IMR-90 (cell line): ENCODE results near the gene MYO1C. TPM values are rescaled to one million over a fixed set of nuclear protein-coding genes. Genes with fewer than 3 reads are reported as not detected.

Experiments used
- ATAC-seq: fragments of 200-7000 bp; cut with Tn5 transposase; 2 replicates; pipeline ENCODE4 v1.9.1; 2020; ENCODE audit warnings: low read depth, mild to moderate bottlenecking, moderate library complexity
- BruUV-seq: library from RNA; stranded (reverse); fragments of 400-500 nt; replicated peaks from 2 replicates; lab custom pipeline; 2021; lab: Mats Ljungman, UMichigan
- CTCF ChIA-PET: fragments of 300-600 bp; formaldehyde crosslinking; extraction: SDS; loops from one replicate; lab custom pipeline; 2021; ENCODE audit warnings: antibody characterized with exemption; lab: Yijun Ruan, JAX
- POLR2A ChIA-PET: fragments of 300-600 bp; sonication (Branson Sonifier 250); formaldehyde crosslinking; loops from one replicate; lab custom pipeline; 2022; ENCODE audit warnings: antibody characterized with exemption; ENCODE audit not compliant: unreplicated experiment; lab: Charles Lee
- DNase-seq: peaks from one replicate; pipeline ENCODE4 v3.0.0; 2013
- H2AFZ ChIP-seq: replicated peaks from 2 replicates; pipeline ENCODE3; 2013; ENCODE audit warnings: low read length, mild to moderate bottlenecking; ENCODE audit not compliant: poor library complexity
- H2AK5ac ChIP-seq: 2 replicates; pipeline ENCODE4 v1.6.1; 2013; ENCODE audit warnings: low read depth, low read length, inconsistent platforms
- H2AK9ac ChIP-seq: replicated peaks from 2 replicates; pipeline ENCODE3; 2013; ENCODE audit warnings: mild to moderate bottlenecking, low read depth, low read length, moderate library complexity; ENCODE audit not compliant: poor library complexity
- H2BK120ac ChIP-seq: 2 replicates; pipeline ENCODE4 v1.6.1; 2013; ENCODE audit warnings: low read depth, low read length, inconsistent platforms
- H2BK15ac ChIP-seq: 3 replicates; pipeline ENCODE4 v1.6.1; 2013; ENCODE audit warnings: low read depth, low read length, inconsistent platforms
- H2BK20ac ChIP-seq: 2 replicates; pipeline ENCODE4 v1.6.1; 2013; ENCODE audit warnings: low read depth, mild to moderate bottlenecking, inconsistent platforms, low read length, moderate library complexity
- H2BK5ac ChIP-seq: 2 replicates; pipeline ENCODE4 v1.6.1; 2013; ENCODE audit warnings: mild to moderate bottlenecking, low read depth, low read length, inconsistent platforms; ENCODE audit not compliant: poor library complexity, severe bottlenecking
- H3K14ac ChIP-seq: replicated peaks from 2 replicates; pipeline ENCODE4 v1.6.1; 2013; ENCODE audit warnings: low read depth, low read length, inconsistent platforms
- H3K18ac ChIP-seq: 2 replicates; pipeline ENCODE4 v1.6.1; 2013; ENCODE audit warnings: low read depth, low read length, control low read depth
- H3K23ac ChIP-seq: 2 replicates; pipeline ENCODE4 v1.6.1; 2013; ENCODE audit warnings: low read depth, low read length, inconsistent platforms
- H3K27ac ChIP-seq: 2 replicates; pipeline ENCODE4 v1.5.1; 2013; ENCODE audit warnings: mild to moderate bottlenecking, control low read depth, low read length; ENCODE audit not compliant: insufficient read depth
- H3K27me3 ChIP-seq: 2 replicates; pipeline ENCODE4 v1.6.1; 2013; ENCODE audit warnings: low read length; ENCODE audit not compliant: control insufficient read depth, insufficient read depth
- H3K36me3 ChIP-seq: 2 replicates; pipeline ENCODE4 v1.6.1; 2013; ENCODE audit warnings: low read length, mixed read lengths; ENCODE audit not compliant: control insufficient read depth, insufficient read depth
- H3K4ac ChIP-seq: 2 replicates; pipeline ENCODE4 v1.6.1; 2013; ENCODE audit warnings: low read depth, low read length, inconsistent platforms
- H3K4me1 ChIP-seq: 2 replicates; pipeline ENCODE4 v1.6.1; 2013; ENCODE audit warnings: low read length, mixed read lengths; ENCODE audit not compliant: control insufficient read depth, insufficient read depth
- H3K4me2 ChIP-seq: 2 replicates; pipeline ENCODE4 v1.6.1; 2013; ENCODE audit warnings: low read depth, mild to moderate bottlenecking, control low read depth, low read length, moderate library complexity
- H3K4me3 ChIP-seq: 2 replicates; pipeline ENCODE4 v1.5.1; 2013; ENCODE audit warnings: low read depth, mild to moderate bottlenecking, control low read depth, low read length, moderate library complexity; ENCODE audit not compliant: insufficient read depth
- H3K56ac ChIP-seq: 2 replicates; pipeline ENCODE4 v1.6.1; 2013; ENCODE audit warnings: low read length, inconsistent platforms; ENCODE audit not compliant: insufficient read depth; ENCODE audit errors: extremely low read depth
- H3K79me1 ChIP-seq, 2 experiments: 2 replicates each; pipeline ENCODE4 v1.6.1; 2013; ENCODE audit warnings: low read length in 2 of 2, inconsistent platforms in 1 of 2, low read depth in 1 of 2
- H3K9ac ChIP-seq: 2 replicates; pipeline ENCODE4 v1.6.1; 2013; ENCODE audit warnings: low read depth, low read length, control low read depth
- H3K9me1 ChIP-seq: 2 replicates; pipeline ENCODE4 v1.6.1; 2013; ENCODE audit warnings: low read length, inconsistent platforms; ENCODE audit not compliant: insufficient read depth
- H3K9me3 ChIP-seq: 2 replicates; pipeline ENCODE4 v1.6.1; 2013; ENCODE audit warnings: low read length; ENCODE audit not compliant: control insufficient read depth, insufficient read depth
- H4K20me1 ChIP-seq: 2 replicates; pipeline ENCODE4 v1.6.1; 2013; ENCODE audit warnings: low read length, inconsistent platforms; ENCODE audit not compliant: insufficient read depth
- H4K5ac ChIP-seq: 2 replicates; pipeline ENCODE4 v1.6.1; 2013; ENCODE audit warnings: mild to moderate bottlenecking, low read depth, low read length, control low read depth
- H4K8ac ChIP-seq, 2 experiments: 2 replicates each; pipeline ENCODE4 v1.6.1; 2013; ENCODE audit warnings: low read depth in 2 of 2, low read length in 2 of 2, control low read depth in 1 of 2, inconsistent platforms in 1 of 2
- H4K91ac ChIP-seq: 2 replicates; pipeline ENCODE4 v1.6.1; 2013; ENCODE audit warnings: low read depth, low read length, inconsistent platforms; ENCODE audit not compliant: insufficient read depth
- CEBPB ChIP-seq: IDR thresholded peaks from 2 replicates; pipeline ENCODE4 v1.6.1; 2012; ENCODE audit warnings: low read depth, low read length, improper control_type of control experiment
- CHD1 ChIP-seq: IDR thresholded peaks from 2 replicates; pipeline ENCODE4 v1.6.1; 2012; ENCODE audit warnings: low read depth, low read length, improper control_type of control experiment
- CTCF ChIP-seq: conservative IDR thresholded peaks from 2 replicates; pipeline ENCODE4 v1.5.1; 2012; ENCODE audit warnings: mild to moderate bottlenecking, low read depth, low read length, improper control_type of control experiment
- ELK1 ChIP-seq: fragments of 150-350 bp; IDR thresholded peaks from 2 replicates; pipeline ENCODE4 v1.6.1; 2016; ENCODE audit warnings: low read depth, mild to moderate bottlenecking, low read length, moderate library complexity, borderline replicate concordance
- FOS ChIP-seq: fragments of 150-350 bp; IDR thresholded peaks from 2 replicates; pipeline ENCODE4 v1.6.1; 2016; ENCODE audit warnings: low read depth, low read length
- MAFK ChIP-seq: IDR thresholded peaks from 2 replicates; pipeline ENCODE4 v1.6.1; 2012; ENCODE audit warnings: low read depth, low read length, improper control_type of control experiment
- MAZ ChIP-seq: IDR thresholded peaks from 2 replicates; pipeline ENCODE4 v1.6.1; 2012; ENCODE audit warnings: low read depth, mild to moderate bottlenecking, low read length, improper control_type of control experiment, moderate library complexity, borderline replicate concordance
- MXI1 ChIP-seq: IDR thresholded peaks from 2 replicates; pipeline ENCODE4 v1.6.1; 2012; ENCODE audit warnings: low read depth, mild to moderate bottlenecking, low read length, moderate library complexity, borderline replicate concordance
- NFE2L2 ChIP-seq: fragments of 150-350 bp; IDR thresholded peaks from 2 replicates; pipeline ENCODE4 v1.6.1; 2016; ENCODE audit warnings: low read depth, mild to moderate bottlenecking, low read length
- RAD21 ChIP-seq: IDR thresholded peaks from 2 replicates; pipeline ENCODE4 v1.6.1; 2012; ENCODE audit warnings: low read length, improper control_type of control experiment
- RCOR1 ChIP-seq: IDR thresholded peaks from 2 replicates; pipeline ENCODE4 v1.6.1; 2012; ENCODE audit warnings: mild to moderate bottlenecking, low read length, improper control_type of control experiment; ENCODE audit not compliant: insufficient replicate concordance
- RFX5 ChIP-seq: IDR thresholded peaks from 2 replicates; pipeline ENCODE4 v1.8.0; 2012; ENCODE audit warnings: low read depth, mild to moderate bottlenecking, low read length, moderate library complexity
- SMC3 ChIP-seq: fragments of 150-350 bp; IDR thresholded peaks from 2 replicates; pipeline ENCODE4 v1.6.1; 2016; ENCODE audit warnings: low read depth, mild to moderate bottlenecking, antibody characterized with exemption, low read length, moderate library complexity
- USF2 ChIP-seq: fragments of 150-350 bp; IDR thresholded peaks from 2 replicates; pipeline ENCODE4 v1.6.1; 2017; ENCODE audit warnings: mild to moderate bottlenecking, antibody characterized with exemption, low read length, low read depth
- WGBS, 2 experiments: methylation state at CpG; one replicate each; pipeline versions ENCODE4 v1.1.5 to v1.1.7; 2013; ENCODE audit warnings: missing lambda C conversion rate in 2 of 2; ENCODE audit not compliant: insufficient read length in 1 of 2; ENCODE audit errors: extremely low coverage in 2 of 2; 5-methylcytosine and 5-hydroxymethylcytosine counted together
- dilution Hi-C: fragments of 300-500 bp; cut with HindIII; formaldehyde crosslinking; loops from one replicate; pipeline ENCODE4 v1.14.3; 2018; ENCODE audit warnings: low sequenced_read_pairs; ENCODE audit not compliant: unreplicated experiment
- in situ Hi-C: fragments of 300-500 bp; cut with MboI; formaldehyde crosslinking; loops from 3 replicates; pipeline ENCODE4 v1.14.3; 2019; ENCODE audit warnings: low sequenced_read_pairs, inconsistent platforms, mixed read lengths
- intact Hi-C: fragments of 100-400 bp; cut with micrococcal nuclease; formaldehyde crosslinking; loops from 2 replicates; pipeline ENCODE4 v1.10.0; 2022
- polyA plus RNA-seq, 3 experiments: library from polyadenylated mRNA; depleted of rRNA; stranded (reverse); fragments of >200 nt; gene quantifications; 2 replicates each; pipeline ENCODE4 v1.2.3, GENCODE V29; 2012; ENCODE audit warnings: low replicate concordance in 1 of 3
- total RNA-seq: library from RNA; depleted of rRNA; stranded (reverse); fragments of >200 nt; gene quantifications from 2 replicates; pipeline ENCODE4 v1.2.3, GENCODE V29; 2012

The MYO1C gene
- total and polyA plus RNA-seq, 2 of the 4 experiments (the other 2 are of a cell fraction), result 162 to 196 TPM

GRCh38 chr17:1473170-1473569, 19.3 kb downstream of the MYO1C start:
- no peak for ATAC-seq
- TF ChIP-seq RCOR1 (no peak), ELK1 (no peak), CTCF (no peak), USF2 (no peak), FOS (no peak), CHD1 (no peak), MAZ (no peak), MXI1 (no peak), CEBPB (no peak), SMC3 (no peak), RFX5 (no peak), MAFK (no peak), NFE2L2 (no peak), RAD21 (no peak)
- H3K23ac ChIP-seq, result no peak overlapping the region
- H2BK20ac ChIP-seq, result no peak overlapping the region
- H2AK5ac ChIP-seq, result no peak overlapping the region
- no peak overlapping the region for H4K91ac ChIP-seq
- no peak overlapping the region for H3K18ac ChIP-seq
- H3K9me1 ChIP-seq, result no peaks in the 10 kb centered on the region
- dilution Hi-C loops (no loop called here), in situ Hi-C loops (no loop called here), intact Hi-C loops (no loop called here)
- no peak overlapping the region for H3K27ac ChIP-seq
- H3K27me3 ChIP-seq, result no peaks in the 10 kb centered on the region
- no peak overlapping the region for H3K56ac ChIP-seq
- no peak for DNase-seq
- H3K79me1 ChIP-seq, result peaks cover 18 to 44% of the 10 kb centered on the region in 2 experiments
- peaks cover 31% of the 10 kb centered on the region for H4K20me1 ChIP-seq
- no peak overlapping the region for H2BK120ac ChIP-seq
- POLR2A ChIA-PET, result no interaction called here
- no peak overlapping the region for H3K14ac ChIP-seq
- H3K9ac ChIP-seq, result no peak overlapping the region
- no peak overlapping the region for H4K5ac ChIP-seq
- 50% methylated on average over 1 of the region's 11 CpGs; no CpG with 5 or more reads in 1 of the 2 experiments for WGBS, 2 experiments
- no peak overlapping the region for H2BK15ac ChIP-seq
- CTCF ChIA-PET, result no interaction called here
- H3K4me1 ChIP-seq, result no peaks in the 10 kb centered on the region
- H4K8ac ChIP-seq, result no peak overlapping the region
- peaks cover 82% of the 10 kb centered on the region for H3K36me3 ChIP-seq
- H3K9me3 ChIP-seq, result no peaks in the 10 kb centered on the region
- no TSS peak for BruUV-seq
- no peak overlapping the region for H3K4me3 ChIP-seq
- H3K4me2 ChIP-seq, result no peak overlapping the region
- H2BK5ac ChIP-seq, result no peak overlapping the region
- no peak overlapping the region for H2AFZ ChIP-seq
- no peak overlapping the region for H2AK9ac ChIP-seq
- H3K4ac ChIP-seq, result no peak overlapping the region
